Measurements from ENCODE around the gene USP2. TPM values are rescaled to one million over a fixed set of nuclear protein-coding genes. Genes with fewer than 3 reads are reported as not detected.

Gene USP2
- polyA plus RNA-seq, 1 donor (not counting 4 experiments of a cell fraction or from before 2014, with no cell fraction given): 0.35 TPM

- H3K9me3 ChIP-seq (ENCODE audit: control insufficient read depth, low read depth, low read length): no peaks in the 10 kb centered on the region
- H3K79me2 ChIP-seq (ENCODE audit: control insufficient read depth, insufficient read depth, low read length): no peaks in the 10 kb centered on the region
- TF ChIP-seq EZH2 (IDR thresholded peaks at IDR 0.05; ENCODE audit: low read length): no peak
- TF ChIP-seq, protein P1, sequence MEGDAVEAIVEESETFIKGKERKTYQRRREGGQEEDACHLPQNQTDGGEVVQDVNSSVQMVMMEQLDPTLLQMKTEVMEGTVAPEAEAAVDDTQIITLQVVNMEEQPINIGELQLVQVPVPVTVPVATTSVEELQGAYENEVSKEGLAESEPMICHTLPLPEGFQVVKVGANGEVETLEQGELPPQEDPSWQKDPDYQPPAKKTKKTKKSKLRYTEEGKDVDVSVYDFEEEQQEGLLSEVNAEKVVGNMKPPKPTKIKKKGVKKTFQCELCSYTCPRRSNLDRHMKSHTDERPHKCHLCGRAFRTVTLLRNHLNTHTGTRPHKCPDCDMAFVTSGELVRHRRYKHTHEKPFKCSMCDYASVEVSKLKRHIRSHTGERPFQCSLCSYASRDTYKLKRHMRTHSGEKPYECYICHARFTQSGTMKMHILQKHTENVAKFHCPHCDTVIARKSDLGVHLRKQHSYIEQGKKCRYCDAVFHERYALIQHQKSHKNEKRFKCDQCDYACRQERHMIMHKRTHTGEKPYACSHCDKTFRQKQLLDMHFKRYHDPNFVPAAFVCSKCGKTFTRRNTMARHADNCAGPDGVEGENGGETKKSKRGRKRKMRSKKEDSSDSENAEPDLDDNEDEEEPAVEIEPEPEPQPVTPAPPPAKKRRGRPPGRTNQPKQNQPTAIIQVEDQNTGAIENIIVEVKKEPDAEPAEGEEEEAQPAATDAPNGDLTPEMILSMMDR (optimal IDR thresholded peaks at IDR 0.05 in 1 of 3, IDR thresholded peaks at IDR 0.05 in 1 of 3, conservative IDR thresholded peaks at IDR 0.05 in 1 of 3; ENCODE audit: extremely low read depth in 1 of 3, insufficient read depth in 2 of 3, low read length in 3 of 3): no peak
- no peak overlapping the region for H3K9ac ChIP-seq (ENCODE audit: control insufficient read depth, extremely low read depth, insufficient read depth, low read length)
- no peaks in the 10 kb centered on the region for H4K20me1 ChIP-seq (ENCODE audit: control insufficient read depth, extremely low read depth, insufficient read depth, low read length)
- DNase-seq (ENCODE audit: low read depth, low spot score): no peak
- H2AFZ ChIP-seq (ENCODE audit: control insufficient read depth, low read length): no peak overlapping the region
- H3K36me3 ChIP-seq (ENCODE audit: control insufficient read depth in 2 of 2, extremely low read depth in 1 of 2, insufficient read depth in 2 of 2, low read length in 2 of 2): no peaks in the 10 kb centered on the region
- dilution Hi-C loops (cut with MboI; ENCODE audit: extremely low pct_ligation_motif_present, low sequenced_read_pairs): no loop called here
- no peak overlapping the region for H3K27ac ChIP-seq (ENCODE audit: control insufficient read depth, insufficient read depth, low read length)
- peaks cover 17% of the 10 kb centered on the region for H3K4me1 ChIP-seq (ENCODE audit: control insufficient read depth, extremely low read depth, insufficient read depth, low read length)
- H3K9me1 ChIP-seq (ENCODE audit: control insufficient read depth, extremely low read depth, insufficient read depth, low read length): no peaks in the 10 kb centered on the region
- H3K4me3 ChIP-seq (ENCODE audit: control insufficient read depth in 2 of 3, extremely low read depth in 1 of 3, insufficient read depth in 2 of 3, low read depth in 1 of 3, low read length in 3 of 3): no peak overlapping the region
- no peak for FAIRE-seq
- no peaks in the 10 kb centered on the region for H3K27me3 ChIP-seq (ENCODE audit: control insufficient read depth, extremely low read depth, insufficient read depth, low read length)
- no peak overlapping the region for H3K4me2 ChIP-seq (ENCODE audit: control insufficient read depth, extremely low read depth, insufficient read depth, low read depth, low read length)
Measured at GRCh38 chr11:119414321-119414720, 32.8 kb upstream of the USP2 start.

- TF ChIP-seq, protein P1 (optimal IDR thresholded peaks at IDR 0.05 in 1 of 3, IDR thresholded peaks at IDR 0.05 in 1 of 3, conservative IDR thresholded peaks at IDR 0.05 in 1 of 3; ENCODE audit: extremely low read depth in 1 of 3, insufficient read depth in 2 of 3, low read length in 3 of 3): no peak
- TF ChIP-seq EZH2 (IDR thresholded peaks at IDR 0.05; ENCODE audit: low read length): no peak
- Histone ChIP-seq H3K9ac (ENCODE audit: control insufficient read depth, extremely low read depth, insufficient read depth, low read length) (no peak overlapping the region), H3K36me3 (ENCODE audit: control insufficient read depth in 2 of 2, extremely low read depth in 1 of 2, insufficient read depth in 2 of 2, low read length in 2 of 2) (no peaks in the 10 kb centered on the region), H3K4me2 (ENCODE audit: control insufficient read depth, extremely low read depth, insufficient read depth, low read depth, low read length) (no peak overlapping the region), H3K79me2 (ENCODE audit: control insufficient read depth, insufficient read depth, low read length) (no peaks in the 10 kb centered on the region), H3K4me3 (ENCODE audit: control insufficient read depth in 2 of 3, extremely low read depth in 1 of 3, insufficient read depth in 2 of 3, low read depth in 1 of 3, low read length in 3 of 3) (no peak overlapping the region), H3K9me1 (ENCODE audit: control insufficient read depth, extremely low read depth, insufficient read depth, low read length) (no peaks in the 10 kb centered on the region), H3K9me3 (ENCODE audit: control insufficient read depth, low read depth, low read length) (no peaks in the 10 kb centered on the region), H3K27ac (ENCODE audit: control insufficient read depth, insufficient read depth, low read length) (no peak overlapping the region), H2AFZ (ENCODE audit: control insufficient read depth, low read length) (no peak overlapping the region), H3K4me1 (ENCODE audit: control insufficient read depth, extremely low read depth, insufficient read depth, low read length) (peaks cover 3% of the 10 kb centered on the region), H4K20me1 (ENCODE audit: control insufficient read depth, extremely low read depth, insufficient read depth, low read length) (no peaks in the 10 kb centered on the region), H3K27me3 (ENCODE audit: control insufficient read depth, extremely low read depth, insufficient read depth, low read length) (no peaks in the 10 kb centered on the region)
- dilution Hi-C loops (cut with MboI; ENCODE audit: extremely low pct_ligation_motif_present, low sequenced_read_pairs): no loop called here
- FAIRE-seq (no peak), DNase-seq (ENCODE audit: low read depth, low spot score) (no peak)
Measured at GRCh38 chr11:119412072-119412471, 30.6 kb upstream of the USP2 start.
